ENCODE measurements around the gene FOLR1. TPM values are rescaled to one million over a fixed set of nuclear protein-coding genes. Genes with fewer than 3 reads are reported as not detected.

FOLR1 gene
- polyA plus RNA-seq, 3 donors = 50.6 to 57.0 (median 53.7) TPM

GRCh38 chr11:72222907-72223614 lies 31.1 kb downstream of the FOLR1 start:
- DNase-seq (ENCODE audit: low read depth in 3 of 3, low spot score in 2 of 3) = peak; percentile 80 to 94 (median 92)

DNA sequence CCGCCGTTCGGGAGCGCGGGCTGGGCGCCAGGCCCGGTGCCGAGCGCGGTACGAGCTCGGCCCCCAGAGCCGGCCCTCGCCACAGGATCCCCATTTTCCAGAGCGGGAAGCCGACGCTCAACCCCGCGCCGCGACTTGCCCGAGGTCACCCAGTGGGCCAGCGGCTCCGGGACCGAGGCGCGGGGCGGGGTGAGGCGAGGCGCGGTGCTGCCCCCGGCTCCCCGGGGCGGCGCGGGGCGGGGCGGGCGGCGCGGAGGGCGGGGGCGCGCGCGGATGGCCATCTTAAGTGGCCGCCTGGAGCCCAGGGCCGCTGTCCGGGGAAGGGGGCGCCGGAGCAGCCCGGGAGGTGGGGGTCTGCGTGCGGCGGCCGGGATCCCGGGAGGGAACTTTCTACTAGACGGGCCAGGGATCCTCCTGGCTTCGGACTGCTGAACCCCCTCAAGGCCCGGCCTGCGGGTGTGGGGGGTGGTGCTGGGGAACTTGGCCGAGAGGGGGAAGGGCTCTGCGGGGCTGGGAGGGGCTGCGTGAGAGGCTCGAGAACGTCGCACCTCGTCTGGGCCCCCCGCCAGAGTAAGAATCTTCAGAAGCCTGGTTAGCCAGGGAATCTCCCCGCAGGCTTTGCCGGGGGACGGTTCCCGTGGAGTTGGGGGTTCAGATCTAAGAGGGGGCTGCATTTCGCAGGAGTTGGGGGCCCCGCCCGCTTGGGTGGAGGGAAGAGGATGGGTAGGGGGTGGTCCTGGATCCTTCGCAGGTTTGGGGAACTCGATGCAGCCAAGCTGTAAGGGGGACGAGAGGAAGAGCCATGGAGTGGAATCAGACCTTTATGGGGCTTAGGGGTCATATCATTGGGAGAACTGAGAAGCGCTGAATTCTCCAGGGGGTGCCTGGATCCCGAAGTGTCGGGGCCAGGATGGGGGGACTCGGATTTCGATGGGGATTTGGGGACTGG lies 31.9 kb downstream of the FOLR1 start:
- DNase-seq (ENCODE audit: low read depth in 3 of 3, low spot score in 2 of 3) = peak in 1 of 3 donors; percentile 64

DNA sequence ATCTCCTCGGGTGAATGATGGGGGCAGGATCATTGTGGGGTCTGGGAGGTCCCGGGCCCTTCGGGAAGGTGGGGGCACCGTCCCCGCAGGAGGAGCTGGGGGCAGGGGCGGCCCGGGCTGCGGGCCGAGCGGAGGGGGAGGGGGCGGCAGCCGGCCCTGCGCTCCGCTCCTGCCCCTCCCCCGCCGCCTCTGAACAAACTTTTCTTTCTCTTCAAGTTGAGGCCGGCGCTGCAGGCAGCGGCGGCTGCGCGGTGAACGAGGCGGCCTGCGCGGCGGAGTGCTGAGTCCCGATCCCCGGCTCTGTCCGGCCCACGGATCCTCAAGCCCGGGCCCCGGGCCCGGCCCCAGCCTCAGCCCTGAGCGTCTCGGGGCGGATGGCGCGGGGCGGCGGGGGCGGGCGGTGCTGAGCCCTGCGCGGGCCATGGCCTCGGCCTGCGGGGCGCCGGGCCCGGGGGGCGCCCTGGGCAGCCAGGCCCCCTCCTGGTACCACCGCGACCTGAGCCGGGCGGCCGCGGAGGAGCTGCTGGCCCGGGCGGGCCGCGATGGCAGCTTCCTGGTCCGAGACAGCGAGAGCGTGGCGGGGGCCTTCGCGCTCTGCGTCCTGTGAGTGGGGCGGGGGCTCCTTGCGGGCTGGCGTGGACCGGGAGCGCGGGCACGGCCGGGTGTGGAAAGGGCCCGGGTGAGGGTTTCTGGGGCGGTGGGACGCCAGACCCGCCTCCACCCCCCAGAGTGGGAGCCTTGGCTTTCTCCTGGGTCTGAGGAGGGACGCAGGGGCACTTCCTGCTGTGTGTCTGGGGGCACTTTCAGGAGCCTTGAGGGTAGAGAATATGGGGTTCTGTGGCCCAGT lies 32.8 kb downstream of the FOLR1 start, which contains the start of gene INPPL1:
INPPL1 (plus strand) TSS at position 204 of the 847 bp plus-strand sequence; CDS start at position 422, 218 bp downstream.
- no peak for DNase-seq (ENCODE audit: low read depth in 3 of 3, low spot score in 2 of 3)

DNA sequence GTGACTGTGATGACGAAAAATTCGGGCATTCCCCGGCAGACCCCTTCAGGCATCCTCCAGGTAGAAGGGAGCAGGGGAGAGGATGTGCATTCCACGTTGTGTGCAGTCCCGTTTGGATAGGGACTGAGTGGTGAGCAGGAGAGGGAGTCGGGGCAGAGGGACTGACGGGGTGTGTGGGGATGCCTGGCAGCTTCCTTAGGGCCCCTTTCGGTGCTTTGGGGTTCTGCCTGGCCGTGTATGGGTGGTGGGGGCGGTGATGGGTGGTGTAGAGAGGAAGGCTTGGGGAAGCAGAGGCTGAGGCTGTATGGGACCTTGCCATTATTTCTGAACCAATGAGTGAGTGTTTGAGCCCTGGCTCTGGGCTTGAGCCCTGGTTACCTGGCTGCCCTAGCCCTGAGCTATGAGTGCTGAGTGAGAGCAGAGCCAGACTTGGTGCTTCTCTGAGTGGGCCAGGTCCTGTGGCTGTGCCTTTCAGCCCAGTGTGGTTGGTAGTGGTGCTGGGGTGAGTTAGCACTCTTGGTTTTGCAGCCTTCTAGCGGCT lies 33.5 kb downstream of the FOLR1 start:
- no peak for DNase-seq (ENCODE audit: low read depth in 3 of 3, low spot score in 2 of 3)

DNA sequence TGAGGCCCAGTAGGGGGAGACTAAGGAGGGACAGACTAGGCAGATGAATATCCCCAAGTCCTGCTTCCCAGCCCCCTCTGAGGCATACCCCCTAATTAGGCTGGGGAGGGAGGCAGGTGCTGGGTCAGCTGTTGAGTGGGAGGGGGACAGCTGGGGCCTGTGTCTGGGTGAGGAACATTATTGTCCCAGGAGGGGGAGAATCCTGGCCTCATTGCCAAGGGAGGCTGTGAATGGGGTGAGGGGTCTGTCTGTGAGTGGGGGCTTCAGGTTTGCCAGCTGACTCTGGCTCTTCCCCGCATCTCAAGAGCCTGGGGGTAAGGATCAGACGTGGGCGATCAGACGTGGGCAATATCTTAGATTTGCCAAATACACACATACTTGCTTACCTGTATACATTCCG lies 34.8 kb downstream of the FOLR1 start:
- no peak for DNase-seq (ENCODE audit: low read depth in 3 of 3, low spot score in 2 of 3)

DNA sequence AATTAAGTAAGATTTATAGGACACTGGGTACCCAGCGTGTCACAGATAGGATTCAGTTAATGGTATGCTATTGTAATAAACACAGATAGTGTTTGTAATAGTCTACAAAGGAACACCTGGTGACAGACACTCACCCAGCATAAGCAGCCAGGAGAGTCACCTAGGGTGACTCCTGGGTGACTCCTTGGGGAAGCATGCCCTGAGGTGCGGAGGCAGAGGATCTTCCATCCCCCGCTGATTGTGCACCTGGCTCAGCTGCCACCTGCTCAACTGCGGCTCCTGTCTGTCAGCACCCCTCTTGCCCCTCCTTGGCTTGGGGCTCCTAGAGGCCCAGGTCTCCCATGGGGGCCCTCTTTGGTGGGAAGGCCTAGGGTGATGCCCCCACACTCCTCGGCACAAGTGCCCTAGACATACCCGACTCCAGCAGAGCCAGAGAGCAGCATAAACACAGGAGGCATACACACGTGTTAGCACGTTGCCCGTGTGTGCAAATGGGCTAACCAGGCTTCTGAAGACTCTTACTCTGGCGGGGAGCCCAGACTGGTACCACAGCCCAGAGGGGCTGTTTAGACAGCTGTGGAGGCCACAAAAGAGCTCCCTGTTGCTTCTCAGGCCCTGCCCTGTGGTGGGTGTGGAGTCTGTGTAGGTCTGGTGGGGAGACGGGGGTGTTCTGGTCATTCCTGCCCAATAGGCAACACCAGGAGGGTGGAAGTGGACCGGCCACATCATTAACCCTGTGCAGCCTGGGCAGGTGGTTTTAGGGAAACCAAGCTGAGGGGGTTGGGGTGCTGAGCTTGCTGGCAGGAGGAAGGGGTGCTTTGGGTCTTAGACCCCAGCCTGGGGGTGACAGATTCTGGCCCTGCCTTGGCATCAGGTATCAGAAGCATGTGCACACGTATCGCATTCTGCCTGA lies 35.6 kb downstream of the FOLR1 start:
- no peak for DNase-seq (ENCODE audit: low read depth in 3 of 3, low spot score in 2 of 3)

DNA sequence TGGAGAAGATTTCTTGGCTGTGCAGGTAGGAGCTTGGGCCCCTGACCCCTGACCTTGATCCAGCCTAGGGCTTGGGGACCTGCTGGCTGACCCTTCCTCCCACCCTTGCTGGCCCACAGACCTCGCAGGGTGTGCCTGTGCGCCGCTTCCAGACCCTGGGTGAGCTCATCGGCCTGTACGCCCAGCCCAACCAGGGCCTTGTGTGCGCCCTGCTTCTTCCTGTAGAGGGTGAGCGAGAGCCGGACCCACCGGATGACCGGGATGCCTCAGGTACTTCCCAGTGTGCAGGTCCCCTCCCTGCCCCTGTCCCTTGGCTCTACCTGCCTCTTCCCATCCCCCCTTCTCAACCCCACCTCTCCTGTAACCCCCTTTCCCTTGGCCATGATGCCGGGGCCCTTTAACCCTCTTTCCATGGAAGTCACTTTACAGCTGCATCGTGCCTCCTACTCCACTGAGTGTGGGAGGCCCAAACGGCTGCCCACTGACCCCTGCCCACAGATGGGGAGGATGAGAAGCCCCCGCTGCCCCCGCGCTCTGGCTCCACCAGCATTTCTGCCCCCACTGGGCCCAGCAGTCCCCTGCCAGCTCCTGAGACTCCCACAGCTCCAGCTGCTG lies 36.4 kb downstream of the FOLR1 start:
- DNase-seq (ENCODE audit: low read depth in 3 of 3, low spot score in 2 of 3) = no peak

- no peak for DNase-seq (ENCODE audit: low read depth in 3 of 3, low spot score in 2 of 3)
Measured at GRCh38 chr11:72228844-72229231, 36.9 kb downstream of the FOLR1 start.

DNA sequence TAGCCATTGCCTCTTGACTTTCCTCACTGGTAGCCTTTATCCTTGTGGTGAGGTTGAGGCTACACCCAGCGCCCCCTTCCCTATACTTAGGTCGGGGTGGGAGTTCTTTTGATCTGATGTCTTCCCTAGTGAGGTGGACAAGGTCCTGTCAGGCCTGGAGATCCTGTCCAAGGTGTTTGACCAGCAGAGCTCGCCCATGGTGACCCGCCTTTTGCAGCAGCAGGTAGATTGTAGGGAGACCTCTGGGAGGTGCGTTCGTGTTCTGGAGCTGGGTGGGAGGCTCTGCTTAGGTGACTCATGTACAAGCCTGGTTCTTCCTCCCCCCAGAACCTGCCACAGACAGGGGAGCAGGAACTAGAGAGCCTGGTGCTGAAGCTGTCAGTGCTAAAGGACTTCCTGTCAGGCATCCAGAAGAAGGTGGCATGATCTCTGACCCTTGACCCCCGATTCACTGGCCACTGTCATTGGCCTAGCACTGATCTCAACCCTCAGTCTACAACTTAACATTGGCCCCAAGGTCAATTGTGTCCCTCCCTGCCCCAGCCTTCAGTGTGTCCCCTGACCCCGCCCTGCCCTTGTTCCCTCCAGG lies 37.5 kb downstream of the FOLR1 start:
- DNase-seq (ENCODE audit: low read depth in 3 of 3, low spot score in 2 of 3) = no peak

DNA sequence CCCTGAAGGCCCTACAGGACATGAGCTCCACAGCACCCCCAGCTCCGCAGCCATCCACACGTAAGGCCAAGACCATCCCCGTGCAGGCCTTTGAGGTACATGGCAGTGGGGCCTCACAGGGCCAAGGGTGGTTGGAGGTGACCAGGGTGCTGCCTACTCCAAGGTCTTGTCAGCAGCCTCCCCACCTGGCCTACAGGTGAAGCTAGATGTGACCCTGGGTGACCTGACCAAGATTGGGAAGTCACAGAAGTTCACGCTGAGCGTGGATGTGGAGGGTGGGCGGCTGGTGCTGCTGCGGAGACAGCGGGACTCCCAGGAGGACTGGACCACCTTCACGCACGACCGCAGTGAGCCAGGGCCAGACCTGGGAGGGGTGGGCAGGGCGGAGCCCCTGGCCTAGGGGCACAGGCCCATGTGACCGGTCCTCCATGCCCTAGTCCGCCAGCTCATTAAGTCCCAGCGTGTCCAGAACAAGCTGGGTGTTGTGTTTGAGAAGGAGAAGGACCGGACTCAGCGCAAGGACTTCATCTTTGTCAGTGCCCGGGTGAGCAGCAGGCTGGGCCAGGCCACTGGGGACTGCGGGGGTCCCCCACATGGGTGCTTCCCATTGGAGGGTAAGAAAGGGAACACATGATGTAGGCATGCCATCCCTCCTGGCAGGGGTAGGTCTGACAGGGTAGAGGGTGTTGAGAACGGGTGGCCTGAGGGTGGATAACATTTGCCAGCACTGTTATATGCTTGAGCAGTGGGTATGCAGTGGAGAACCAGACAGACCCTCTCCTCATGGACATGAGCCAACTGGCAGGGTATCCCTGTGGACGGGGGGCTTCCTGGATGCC lies 38.2 kb downstream of the FOLR1 start:
- DNase-seq (ENCODE audit: low read depth in 3 of 3, low spot score in 2 of 3) = no peak

DNA sequence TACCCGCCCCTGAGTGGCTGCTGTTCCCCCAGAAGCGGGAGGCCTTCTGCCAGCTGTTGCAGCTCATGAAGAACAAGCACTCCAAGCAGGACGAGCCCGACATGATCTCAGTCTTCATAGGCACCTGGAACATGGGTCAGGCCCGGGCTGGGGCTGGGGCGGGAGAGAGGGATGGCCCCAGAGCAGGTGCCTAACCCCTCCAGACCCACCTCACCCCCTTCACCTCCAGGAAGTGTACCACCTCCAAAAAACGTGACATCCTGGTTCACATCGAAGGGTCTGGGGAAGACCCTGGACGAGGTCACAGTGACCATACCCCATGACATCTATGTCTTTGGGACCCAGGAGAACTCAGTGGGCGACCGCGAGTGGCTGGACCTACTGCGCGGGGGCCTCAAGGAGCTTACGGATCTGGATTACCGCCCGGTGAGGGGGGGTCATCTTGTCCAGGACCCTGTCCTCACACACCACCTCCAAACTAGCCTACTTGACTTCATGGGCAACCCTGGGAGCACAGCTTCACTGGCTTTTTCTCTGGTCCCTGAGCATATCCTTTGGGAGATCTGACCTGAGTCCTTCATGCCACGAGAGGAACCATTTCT lies 38.9 kb downstream of the FOLR1 start:
- DNase-seq (ENCODE audit: low read depth in 3 of 3, low spot score in 2 of 3) = no peak

DNA sequence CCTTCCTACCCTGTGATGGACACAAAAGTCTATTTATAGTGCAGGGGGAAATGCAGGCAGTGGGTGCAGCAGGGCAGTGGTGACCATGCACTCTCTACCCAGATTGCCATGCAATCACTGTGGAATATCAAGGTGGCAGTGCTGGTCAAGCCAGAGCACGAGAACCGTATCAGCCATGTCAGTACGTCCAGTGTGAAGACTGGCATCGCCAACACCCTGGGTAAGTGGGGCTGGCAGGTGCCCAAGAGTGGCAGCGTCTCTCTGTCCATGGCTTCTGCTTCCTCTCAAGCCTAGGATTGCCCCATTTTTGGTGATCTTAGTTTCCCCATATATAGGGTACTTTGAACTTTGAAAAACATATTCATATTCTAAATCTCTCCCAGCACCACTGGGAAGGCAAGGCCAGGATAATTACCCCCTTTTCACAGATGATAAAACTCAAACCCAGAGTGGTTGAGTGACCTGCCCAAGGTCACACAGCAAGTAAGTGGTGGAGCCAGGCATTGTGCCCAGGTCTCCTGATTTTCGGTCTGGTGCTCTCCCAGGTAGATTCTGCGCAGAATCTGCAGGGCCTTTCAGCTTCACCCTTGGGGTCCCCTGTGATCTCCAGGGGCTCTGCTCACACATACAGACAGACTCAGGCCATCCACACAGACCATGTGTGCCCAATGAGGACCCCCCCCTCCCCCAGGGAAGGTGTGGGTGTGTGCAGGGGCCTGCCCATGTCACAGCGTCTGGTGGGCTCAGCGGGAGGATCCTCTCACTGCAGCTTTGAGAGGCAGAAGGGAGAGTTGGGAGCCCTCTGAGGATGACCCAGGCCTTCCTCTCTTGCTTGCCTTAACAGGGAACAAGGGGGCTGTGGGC lies 39.7 kb downstream of the FOLR1 start:
- DNase-seq (ENCODE audit: low read depth in 3 of 3, low spot score in 2 of 3) = no peak

- DNase-seq (ENCODE audit: low read depth in 3 of 3, low spot score in 2 of 3) = no peak
Measured at GRCh38 chr11:72232260-72233055, 40.5 kb downstream of the FOLR1 start.

GRCh38 chr11:72233056-72233772 lies 41.3 kb downstream of the FOLR1 start:
- DNase-seq (ENCODE audit: low read depth in 3 of 3, low spot score in 2 of 3) = no peak

Measured in right renal cortex interstitium (tissue), 3 donors.